IPS-NIHi7 (cell line): ENCODE results near the gene SLC26A5.
"Not testable (repeated sequence)": the region's sequence is repeated elsewhere in the genome, so short reads cannot be mapped to it uniquely, and the experiment has no call there.

ENCODE experiments used
- DNase-seq: peaks from one replicate; pipeline ENCODE4 v3.0.0; 2012; ENCODE audit warnings: mixed read lengths; ENCODE audit errors: extremely low spot score

The SLC26A5 gene

DNA sequence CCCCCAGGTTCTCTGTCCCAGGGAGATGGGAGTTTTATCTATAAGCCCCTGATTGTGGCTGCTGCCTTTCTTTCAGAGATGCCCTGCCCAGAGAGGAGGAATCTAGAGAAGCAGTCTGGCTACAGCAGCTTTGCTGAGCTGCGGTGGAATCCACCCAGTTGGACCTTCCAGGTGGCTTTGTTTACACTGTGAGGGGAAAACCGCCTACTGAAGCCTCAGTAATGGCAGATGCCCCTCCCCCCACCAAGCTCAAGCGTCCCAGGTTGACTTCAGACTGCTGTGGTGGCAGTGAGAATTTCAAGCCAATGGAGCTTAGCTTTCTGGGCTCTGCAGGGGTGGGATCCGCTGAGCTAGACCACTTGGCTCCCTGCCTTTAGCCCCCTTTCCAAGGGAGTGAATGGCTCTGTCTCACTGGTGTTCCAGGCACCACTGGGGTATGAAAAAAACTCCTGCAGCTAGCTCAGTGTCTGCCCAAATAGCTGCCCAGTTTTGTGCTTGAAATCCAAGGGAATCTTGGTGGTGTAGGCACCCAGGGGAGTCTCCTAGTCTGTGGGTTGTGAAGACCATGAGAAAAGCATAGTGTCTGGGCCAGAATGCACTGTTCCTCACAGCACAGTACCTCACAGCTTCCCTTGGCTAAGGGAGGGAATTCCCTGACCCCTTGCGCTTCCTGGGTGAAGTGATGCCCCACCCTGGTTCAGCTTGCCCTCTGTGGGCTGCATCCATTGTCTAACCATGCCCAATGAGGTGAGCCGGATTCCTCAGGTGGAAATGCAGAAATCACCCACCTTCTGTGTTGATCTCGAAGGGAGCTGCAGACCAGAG lies 40.0 kb downstream of the SLC26A5 start:
- not testable (repeated sequence) for DNase-seq

DNA sequence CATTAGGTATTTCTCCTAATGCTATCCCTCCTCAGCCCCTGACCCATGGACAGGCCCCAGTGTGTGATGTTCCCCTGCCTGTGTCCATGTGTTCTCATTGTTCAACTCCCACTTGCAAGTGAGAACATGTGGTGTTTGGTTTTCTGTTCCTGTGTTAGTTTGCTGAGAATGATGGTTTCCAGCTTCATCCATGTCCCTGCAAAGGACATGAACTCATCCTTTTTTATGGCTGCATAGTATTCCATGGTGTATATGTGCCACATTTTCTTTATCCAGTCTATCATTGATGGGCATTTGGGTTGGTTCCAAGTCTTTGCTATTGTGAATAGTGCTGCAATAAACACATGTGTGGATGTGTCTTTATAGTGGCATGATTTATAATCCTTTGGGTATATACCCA lies 46.3 kb downstream of the SLC26A5 start:
- not testable (repeated sequence) for DNase-seq

DNA sequence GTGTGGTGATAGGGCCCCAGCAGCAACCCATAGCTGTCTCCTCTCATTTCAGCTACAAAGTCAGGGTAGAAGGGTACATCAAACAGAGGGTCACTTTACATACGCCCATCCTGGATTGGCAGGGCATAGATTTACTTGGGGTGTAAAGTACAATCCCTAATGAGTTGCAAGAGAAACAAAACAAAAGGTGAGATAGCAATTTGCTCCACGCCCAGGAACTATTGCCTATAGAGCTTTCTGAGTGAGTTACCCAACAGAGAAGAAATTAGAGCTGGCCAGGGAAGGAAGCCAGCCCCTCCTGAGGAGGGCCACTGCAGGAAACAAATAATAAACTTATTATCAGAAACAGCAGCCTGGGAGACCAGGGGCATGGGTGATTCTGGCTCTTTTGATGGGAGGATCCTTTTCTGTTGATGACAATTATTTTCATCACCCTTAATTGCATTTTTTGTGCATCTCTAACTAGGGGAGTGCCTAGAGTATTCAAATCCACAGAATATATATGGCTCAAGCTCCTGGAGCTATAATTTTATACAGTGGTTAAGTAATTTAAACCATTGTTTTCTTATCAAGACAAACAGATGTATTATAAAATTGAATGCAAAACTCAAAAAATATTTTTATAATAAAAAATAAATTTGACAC lies 47.4 kb downstream of the SLC26A5 start:
- no peak for DNase-seq

DNA sequence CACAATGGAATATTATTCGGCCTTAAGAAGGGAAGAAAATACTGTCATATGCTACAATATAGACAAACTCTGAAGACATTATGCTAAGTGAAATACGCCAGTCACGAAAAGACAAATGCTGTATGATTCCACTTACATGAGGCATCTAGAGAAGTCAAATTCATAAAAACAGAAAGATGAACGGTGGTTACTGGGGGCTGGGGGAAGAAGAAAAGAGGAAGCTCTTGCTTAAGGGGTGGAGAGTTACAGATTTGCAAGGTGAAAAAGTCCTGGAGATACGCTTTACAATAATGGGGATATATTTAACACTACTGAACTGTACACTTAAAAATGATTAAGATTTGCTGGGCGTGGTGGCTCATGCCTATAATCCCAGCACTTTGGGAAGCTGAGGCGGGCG lies 49.5 kb downstream of the SLC26A5 start:
- DNase-seq = no peak

DNA sequence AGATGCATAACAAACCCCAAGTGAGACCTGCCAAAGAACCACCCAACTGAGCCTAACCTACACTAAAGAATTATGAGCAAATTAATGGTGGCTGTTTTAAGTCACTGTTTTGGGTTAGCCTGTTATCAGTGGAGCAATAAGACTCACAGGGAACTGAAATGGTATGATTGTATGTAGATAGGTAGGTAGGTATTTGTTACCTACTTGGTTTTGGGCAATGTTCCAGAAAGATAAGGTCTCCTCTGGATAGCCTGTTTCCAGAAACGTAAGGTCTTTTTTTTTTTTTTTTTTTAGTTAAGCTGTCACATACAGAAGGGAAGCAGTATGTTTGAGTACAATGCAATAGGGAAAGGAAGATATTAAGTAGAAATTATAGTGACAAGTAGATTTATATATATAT lies 50.9 kb downstream of the SLC26A5 start:
- no peak for DNase-seq

DNA sequence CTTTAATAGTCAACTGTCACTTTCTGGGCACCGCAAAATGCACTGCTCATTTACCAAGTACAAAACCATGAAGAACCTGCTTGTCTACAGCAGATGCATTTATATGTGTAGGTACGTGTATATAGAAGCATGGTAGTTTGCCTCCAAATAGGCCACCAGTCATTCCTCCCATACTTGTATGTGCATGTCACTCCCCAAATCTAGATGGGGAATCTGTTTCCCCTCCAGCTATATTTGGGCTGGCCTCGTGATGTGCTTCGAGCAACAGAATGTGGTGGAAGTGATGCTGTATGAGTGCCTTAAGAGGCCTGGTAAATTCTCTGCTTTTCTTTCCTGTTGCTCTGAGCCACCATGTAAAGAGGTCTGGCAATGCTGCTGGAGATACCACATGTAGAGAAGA lies 51.4 kb downstream of the SLC26A5 start:
- DNase-seq = no peak

DNA sequence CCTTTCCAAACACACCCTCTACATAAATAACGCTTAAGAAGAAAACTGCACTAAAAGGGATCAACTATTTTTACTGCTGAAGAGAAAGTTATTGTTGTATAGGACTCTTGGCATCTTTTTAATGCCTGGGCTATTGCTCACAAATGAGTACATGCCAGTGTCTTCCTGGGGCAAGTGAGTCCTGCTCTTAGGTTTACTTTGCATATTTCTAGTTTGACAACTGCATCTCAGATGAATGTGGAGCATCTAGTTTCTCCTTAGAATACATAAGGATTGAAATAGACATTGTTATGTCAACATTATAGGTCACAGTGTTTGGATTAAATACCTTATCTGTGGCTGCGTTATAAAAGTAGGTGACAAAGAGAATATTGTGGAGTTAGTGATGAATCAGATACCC lies 54.0 kb downstream of the SLC26A5 start:
- DNase-seq = no peak

DNA sequence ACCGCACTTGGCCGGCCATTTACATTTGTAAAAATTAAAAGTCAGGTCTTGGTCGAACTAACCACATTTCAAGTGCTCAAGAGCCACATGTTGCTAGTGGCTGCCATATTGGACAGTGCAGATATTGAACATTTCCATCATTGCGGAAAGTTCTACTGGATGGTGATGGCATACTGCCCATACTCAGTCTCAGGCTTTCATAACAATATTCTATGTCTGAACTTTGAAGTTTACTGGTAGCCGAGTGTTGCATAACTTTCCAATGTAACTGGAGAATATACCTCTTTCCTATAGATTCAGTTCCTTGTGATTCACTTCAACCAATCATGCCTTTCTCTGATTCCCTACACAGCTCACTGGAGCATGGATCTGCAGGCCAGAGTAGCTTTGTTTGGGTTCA lies 54.9 kb downstream of the SLC26A5 start:
- no peak for DNase-seq

DNA sequence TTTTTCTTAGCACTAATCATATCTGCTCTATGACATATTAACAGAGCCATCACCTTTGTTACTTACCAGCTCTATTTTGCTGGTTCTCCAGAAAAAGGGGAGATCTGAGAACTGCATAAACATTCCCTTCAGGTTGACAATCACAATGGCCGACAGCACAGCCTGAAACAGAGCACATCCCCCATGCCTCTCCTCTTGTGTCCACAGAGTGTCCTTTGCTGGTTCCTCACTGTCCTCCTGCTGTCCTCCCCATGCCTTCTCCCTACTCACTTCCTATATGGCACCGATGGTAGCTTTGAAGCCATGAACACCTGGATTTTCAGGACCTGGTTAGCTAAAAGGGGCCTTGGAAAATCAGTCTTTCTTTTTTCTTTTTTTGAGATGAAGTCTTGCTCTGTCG lies 56.7 kb downstream of the SLC26A5 start:
- DNase-seq = no peak

DNA sequence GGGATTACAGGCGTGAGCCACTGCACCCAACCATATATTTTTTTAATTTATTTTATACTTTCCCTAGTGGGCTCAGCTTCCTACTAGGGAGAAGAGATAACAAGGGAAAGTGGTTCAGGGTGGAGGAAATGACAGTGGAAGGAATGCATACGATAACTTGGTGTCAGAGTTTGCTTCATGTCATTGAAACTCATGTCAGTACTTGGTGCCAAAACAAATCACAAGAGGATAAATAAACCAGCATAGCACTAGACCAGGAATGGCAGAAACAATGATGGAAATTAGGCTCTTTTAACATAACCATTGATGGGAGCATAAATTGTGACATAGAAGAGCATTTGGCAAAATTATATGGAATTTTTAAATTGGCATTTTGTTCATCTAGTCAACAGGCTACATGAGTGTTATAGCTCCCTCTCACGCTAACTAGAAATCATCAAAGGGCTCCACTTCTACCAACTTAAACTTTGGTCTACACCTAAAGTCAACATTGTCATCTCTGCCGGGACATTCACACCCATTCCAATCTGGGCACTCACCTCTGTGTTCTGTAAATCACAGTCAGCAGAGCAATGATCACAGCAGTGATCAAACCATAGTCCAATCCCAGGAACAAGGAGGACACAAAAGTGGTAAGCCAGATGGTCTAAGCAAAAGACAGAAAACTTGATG lies 57.4 kb downstream of the SLC26A5 start:
- no peak for DNase-seq

DNA sequence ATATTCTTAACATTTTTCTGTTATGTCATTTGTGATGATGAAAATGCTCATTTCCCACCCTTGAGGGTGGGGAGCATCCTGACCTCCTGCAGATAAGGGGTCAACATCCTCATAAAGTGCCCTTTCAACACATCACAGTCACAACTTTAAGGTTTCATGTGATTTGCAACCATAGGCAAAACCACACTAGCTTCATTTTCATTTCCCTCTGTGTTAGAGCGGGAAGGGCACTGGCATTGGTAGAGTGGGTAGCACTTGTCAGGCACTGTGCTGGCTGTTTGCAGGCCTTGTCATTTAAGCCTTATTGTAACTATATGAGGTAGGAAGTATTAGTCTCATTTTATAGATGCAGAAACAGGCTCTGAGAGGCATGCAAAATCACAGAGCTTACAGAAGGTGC lies 58.8 kb downstream of the SLC26A5 start:
- DNase-seq = no peak

DNA sequence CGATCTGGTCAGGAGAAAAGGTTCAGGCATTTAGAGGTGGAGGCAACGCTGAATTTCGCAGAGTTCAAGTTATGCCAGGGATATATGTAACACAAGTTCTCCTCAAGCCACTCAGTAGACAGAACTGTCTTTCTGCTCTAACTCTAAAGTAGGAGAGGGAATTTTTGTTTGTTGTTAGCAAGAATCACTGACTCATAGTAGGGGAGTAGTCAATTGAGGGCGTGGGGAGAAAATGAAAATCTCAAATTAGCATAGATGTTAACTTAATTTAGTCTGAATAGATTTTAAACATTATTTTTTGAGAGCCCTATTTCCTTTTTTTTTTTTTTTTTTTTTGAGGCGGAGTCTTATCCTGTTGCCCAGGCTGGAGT lies 64.0 kb downstream of the SLC26A5 start:
- DNase-seq = no peak

DNA sequence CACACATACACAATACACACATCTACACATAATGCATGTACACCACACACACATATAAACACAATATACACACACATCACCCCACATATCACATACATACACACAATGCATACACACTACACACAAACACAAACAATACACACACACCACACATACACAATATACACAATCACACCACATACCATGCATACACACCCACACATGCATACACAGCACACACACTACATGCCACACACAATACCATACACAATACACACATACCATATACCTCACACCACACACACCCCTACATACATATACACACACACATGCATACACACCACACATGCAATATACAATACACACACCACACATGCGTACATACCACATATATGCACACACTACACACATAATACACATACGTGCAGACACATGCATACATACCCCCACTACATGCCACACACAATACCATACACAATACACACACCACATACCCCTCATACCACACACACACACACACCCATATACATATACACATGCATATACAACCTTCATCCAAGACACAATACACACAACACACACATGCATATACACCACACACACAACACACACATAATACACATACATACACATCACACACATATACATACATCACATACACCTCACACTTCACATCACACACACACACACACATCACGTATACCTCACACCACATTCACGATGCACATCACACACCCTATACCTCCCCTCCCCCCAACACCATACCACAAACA lies 64.6 kb downstream of the SLC26A5 start:
- no peak for DNase-seq

DNA sequence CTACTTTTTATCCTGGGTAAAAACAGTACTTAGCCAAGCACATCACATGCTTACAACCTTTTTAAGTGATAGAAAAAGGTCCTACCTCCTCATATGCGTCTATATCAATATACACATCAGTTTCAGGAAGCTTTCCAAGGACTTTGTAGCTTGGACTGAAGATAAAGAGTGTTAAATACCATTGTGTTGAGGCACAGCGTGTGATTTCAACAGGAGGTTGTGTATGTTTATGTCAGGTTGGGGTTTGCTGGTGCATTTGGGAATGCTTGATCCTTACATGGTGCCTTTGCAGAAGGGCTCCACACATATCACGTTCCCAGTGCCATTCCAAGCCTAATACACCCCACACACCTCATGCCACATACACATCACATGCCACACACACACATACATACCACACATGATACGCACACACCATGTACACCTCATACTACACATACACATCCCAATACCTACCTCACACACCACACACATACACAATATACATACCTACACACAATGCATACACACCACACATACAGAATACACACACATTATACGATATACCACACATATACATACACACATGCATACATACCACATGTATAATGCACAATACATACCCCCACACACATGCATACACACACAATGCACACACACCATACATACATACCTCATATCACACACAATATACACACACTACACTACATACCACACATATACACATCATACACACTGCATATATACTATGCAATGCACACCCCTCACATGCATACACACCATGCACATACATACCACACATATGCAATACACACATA lies 65.4 kb downstream of the SLC26A5 start:
- no peak for DNase-seq

DNA sequence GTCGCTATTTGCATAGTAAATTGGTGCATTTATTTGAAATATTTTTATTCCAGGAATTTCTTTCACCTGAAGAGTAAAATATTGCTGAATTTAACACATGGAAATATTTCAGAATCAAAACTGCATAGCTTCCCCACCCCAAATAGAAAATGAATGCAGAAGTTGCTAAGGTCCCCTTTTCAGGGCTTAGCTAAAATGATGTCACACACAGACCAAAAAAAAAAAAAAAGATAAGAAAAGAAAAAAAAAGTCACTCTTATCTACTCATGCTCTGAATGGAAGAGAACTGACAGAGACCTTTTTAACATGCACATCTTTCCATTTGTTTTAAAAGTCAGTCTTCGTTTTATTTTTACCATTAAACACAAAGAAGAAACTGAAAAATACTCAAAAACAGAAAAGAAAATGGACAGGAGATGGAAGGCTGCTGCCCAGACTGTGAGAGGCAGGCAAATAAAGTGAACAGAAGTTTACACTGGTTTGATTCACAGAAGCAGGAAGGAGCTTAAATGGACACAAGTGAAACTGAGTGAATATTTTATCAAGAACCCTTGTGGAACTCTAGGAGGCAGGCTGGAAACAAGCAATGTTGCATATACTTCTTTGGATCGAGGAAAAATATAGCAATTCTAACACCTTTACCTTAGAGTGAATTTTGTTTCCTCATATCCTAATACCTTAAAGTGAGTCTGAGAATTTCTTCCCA lies 66.6 kb downstream of the SLC26A5 start:
- DNase-seq = no peak

DNA sequence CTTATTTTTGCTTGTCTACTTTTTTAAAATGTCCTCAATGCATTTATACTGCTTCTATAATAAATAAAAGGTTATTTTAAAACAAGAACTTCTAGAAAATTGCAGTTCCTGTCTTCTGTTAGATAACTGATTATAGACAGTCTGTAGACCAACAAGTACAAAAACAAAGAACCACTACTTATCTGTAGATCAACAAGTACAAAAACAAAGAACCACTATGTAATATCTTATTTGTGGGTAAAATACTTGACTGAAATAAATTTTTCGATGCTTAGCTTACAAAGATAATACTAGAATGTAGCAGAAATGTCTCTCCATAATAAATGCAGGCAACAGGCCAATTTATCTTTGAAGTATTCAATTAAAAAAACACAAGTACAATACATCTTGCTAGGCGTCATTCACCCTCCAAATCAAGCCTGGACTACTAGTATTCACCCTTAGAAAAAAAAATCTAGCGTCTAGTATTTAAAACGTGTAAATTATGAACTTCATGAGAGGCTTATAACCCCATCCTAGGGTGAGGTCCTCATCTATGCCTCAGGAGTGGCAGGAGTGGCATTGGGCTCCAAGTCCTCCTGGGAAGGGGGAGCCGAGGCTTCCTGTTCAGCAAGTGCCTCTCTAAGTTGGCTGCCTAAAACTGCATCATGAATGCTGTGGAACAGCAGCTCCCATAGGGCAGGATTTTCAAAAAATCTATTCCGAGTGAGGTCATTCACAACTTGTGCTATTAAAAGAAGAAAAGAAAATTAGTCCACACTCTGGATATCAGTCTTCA lies 72.0 kb downstream of the SLC26A5 start:
- no peak for DNase-seq

DNA sequence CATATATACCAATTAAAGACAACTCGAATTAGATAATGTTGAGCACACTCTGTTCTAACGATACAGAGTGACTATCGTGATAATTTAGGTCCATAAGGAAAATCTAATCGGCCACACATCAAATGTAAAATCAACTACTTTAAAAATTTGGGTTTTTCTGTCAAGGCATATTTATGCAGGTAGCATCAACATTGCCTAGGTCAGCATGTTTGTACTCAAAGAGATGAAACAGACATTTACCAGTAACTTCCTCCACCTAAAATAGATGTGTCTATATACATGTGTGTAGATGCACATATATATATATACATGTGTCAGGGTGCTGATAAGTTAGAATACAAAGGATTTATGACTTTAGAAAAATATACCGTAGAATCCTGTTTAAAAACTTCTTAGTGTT lies 76.6 kb downstream of the SLC26A5 start:
- no peak for DNase-seq

DNA sequence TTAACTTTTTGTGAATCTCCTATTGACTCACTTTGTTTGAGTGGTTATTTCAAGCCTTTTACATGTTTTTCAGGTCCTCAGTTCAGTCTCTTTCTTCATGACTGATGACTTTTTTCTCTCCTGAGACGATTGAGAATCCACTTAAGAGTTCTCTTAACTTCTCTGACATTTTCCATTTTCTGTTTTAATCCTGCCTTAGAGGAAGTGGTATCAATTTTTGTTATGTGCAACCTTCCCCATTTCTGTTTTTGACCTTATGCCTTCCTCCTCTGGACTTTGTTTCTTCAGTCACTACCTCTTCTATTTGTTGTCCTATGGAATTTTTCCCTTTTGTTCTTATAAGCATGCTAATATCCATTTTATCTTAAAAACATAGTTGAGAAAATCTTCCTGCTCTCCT lies 96.2 kb downstream of the SLC26A5 start:
- DNase-seq = no peak

DNA sequence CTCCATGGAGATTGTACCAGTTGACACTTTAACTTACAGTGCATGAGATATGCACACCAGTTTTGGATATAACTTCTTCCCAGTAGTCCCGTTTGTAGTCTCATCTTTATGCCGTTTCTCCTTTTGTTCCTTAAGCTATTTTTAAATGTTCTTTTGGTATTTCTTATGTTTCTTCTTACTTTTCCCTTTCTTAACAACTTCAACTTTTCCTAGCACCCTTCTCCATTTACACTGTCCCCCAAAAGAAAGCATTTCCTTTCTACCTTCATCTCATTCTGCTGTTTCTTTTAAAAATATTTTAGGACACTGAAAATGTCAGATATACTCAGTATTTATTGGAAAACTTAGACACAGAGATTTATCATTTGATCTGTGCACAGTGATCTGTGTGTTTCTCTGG lies 97.0 kb downstream of the SLC26A5 start:
- DNase-seq = no peak

DNA sequence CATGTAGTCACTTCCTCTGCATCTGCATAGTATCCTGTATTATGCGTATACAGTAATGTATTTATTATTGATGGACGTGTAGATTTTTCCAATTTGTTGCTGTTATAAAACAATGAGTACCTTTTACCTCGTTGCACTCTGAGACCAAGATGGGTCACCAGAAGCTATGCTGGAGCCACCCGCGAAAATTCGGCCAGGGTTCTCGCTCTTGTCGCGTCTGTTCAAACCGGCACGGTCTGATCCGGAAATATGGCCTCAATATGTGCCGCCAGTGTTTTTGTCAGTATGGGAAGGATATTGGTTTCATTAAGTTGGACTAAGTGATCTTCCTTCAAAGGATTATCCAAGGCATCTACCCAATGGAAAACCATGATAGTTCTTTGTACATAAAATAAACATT lies 97.6 kb downstream of the SLC26A5 start:
- no peak for DNase-seq
